ENCODE measurements around the gene FRMD3.

The FRMD3 gene

GRCh38 chr9:83388346-83388745, 149.9 kb downstream of the FRMD3 start:
- H3K4me2 ChIP-seq = no peak overlapping the region
- no peak for TF ChIP-seq CTCF (conservative IDR thresholded peaks at IDR 0.05; ENCODE audit: low read depth, low read length)
- H3K4me1 ChIP-seq (ENCODE audit: low read depth, poor library complexity, severe bottlenecking) = no peaks in the 10 kb centered on the region
- H3K27me3 ChIP-seq (ENCODE audit: insufficient read depth, low read depth) = no peaks in the 10 kb centered on the region
- no peak overlapping the region for H2AFZ ChIP-seq (ENCODE audit: low read depth)
- H3K27ac ChIP-seq = no peak overlapping the region
- no peaks in the 10 kb centered on the region for H4K20me1 ChIP-seq (ENCODE audit: insufficient read depth)
- no peak overlapping the region for H3K9ac ChIP-seq
- no peaks in the 10 kb centered on the region for H3K79me2 ChIP-seq (ENCODE audit: insufficient read depth, low read depth)
- H3K36me3 ChIP-seq (ENCODE audit: insufficient read depth) = no peaks in the 10 kb centered on the region
- H3K4me3 ChIP-seq (IDR thresholded peaks at IDR 0.05; ENCODE audit: insufficient read depth, low read depth, low read length) = no peak overlapping the region

- no peak for TF ChIP-seq CTCF (conservative IDR thresholded peaks at IDR 0.05; ENCODE audit: low read depth, low read length)
- Histone ChIP-seq H2AFZ (ENCODE audit: low read depth) (no peak overlapping the region), H3K9ac (no peak overlapping the region), H3K4me2 (no peak overlapping the region), H3K27ac (no peak overlapping the region), H3K4me3 (IDR thresholded peaks at IDR 0.05; ENCODE audit: insufficient read depth, low read depth, low read length) (no peak overlapping the region), H3K27me3 (ENCODE audit: insufficient read depth, low read depth) (no peaks in the 10 kb centered on the region), H3K36me3 (ENCODE audit: insufficient read depth) (no peaks in the 10 kb centered on the region), H3K4me1 (ENCODE audit: low read depth, poor library complexity, severe bottlenecking) (no peaks in the 10 kb centered on the region), H4K20me1 (ENCODE audit: insufficient read depth) (no peaks in the 10 kb centered on the region), H3K79me2 (ENCODE audit: insufficient read depth, low read depth) (no peaks in the 10 kb centered on the region)
Measured at GRCh38 chr9:83387401-83388185, 150.6 kb downstream of the FRMD3 start.

GRCh38 chr9:83385317-83385716, 152.9 kb downstream of the FRMD3 start:
- no peak for TF ChIP-seq CTCF (conservative IDR thresholded peaks at IDR 0.05; ENCODE audit: low read depth, low read length)
- Histone ChIP-seq H4K20me1 (ENCODE audit: insufficient read depth) (no peaks in the 10 kb centered on the region), H3K79me2 (ENCODE audit: insufficient read depth, low read depth) (no peaks in the 10 kb centered on the region), H3K27ac (no peak overlapping the region), H3K9ac (no peak overlapping the region), H3K27me3 (ENCODE audit: insufficient read depth, low read depth) (no peaks in the 10 kb centered on the region), H3K36me3 (ENCODE audit: insufficient read depth) (no peaks in the 10 kb centered on the region), H3K4me1 (ENCODE audit: low read depth, poor library complexity, severe bottlenecking) (no peaks in the 10 kb centered on the region), H3K4me3 (IDR thresholded peaks at IDR 0.05; ENCODE audit: insufficient read depth, low read depth, low read length) (no peak overlapping the region), H3K4me2 (no peak overlapping the region), H2AFZ (ENCODE audit: low read depth) (no peak overlapping the region)

- Histone ChIP-seq H3K4me1 (ENCODE audit: low read depth, poor library complexity, severe bottlenecking) (no peaks in the 10 kb centered on the region), H3K36me3 (ENCODE audit: insufficient read depth) (no peaks in the 10 kb centered on the region), H3K4me2 (no peak overlapping the region), H3K4me3 (IDR thresholded peaks at IDR 0.05; ENCODE audit: insufficient read depth, low read depth, low read length) (no peak overlapping the region), H3K27me3 (ENCODE audit: insufficient read depth, low read depth) (no peaks in the 10 kb centered on the region), H2AFZ (ENCODE audit: low read depth) (no peak overlapping the region), H3K27ac (no peak overlapping the region), H3K9ac (no peak overlapping the region), H3K79me2 (ENCODE audit: insufficient read depth, low read depth) (no peaks in the 10 kb centered on the region), H4K20me1 (ENCODE audit: insufficient read depth) (no peaks in the 10 kb centered on the region)
- TF ChIP-seq CTCF (conservative IDR thresholded peaks at IDR 0.05; ENCODE audit: low read depth, low read length) = no peak
Measured at GRCh38 chr9:83384214-83384613, 154.0 kb downstream of the FRMD3 start.

All from KMS-11 (cell line).